Breast epithelium (tissue), 4 donors: ENCODE data around the gene DYRK3. TPM values are rescaled to one million over a fixed set of nuclear protein-coding genes. Genes with fewer than 3 reads are reported as not detected.
"Not testable (repeated sequence)": the region's sequence is repeated elsewhere in the genome, so short reads cannot be mapped to it uniquely, and the experiment has no call there.

Source experiments
- DNase-seq, 2 donors: peaks; one replicate each; pipeline ENCODE4 v3.0.0-alpha.2; 2019; ENCODE audit warnings: low spot score in 2 of 2
- H3K27ac ChIP-seq, 2 donors: fragments of 200-600 bp; sonication (generic) in 1 of 2; one replicate each; pipeline ENCODE4 v1.5.1; 2016 to 2019; ENCODE audit warnings: mild to moderate bottlenecking in 1 of 2
- H3K27me3 ChIP-seq, 2 donors: fragments of 200-600 bp; sonication (generic) in 1 of 2; one replicate each; pipeline versions ENCODE4 v1.5.1 to v1.6.0; 2017 to 2019; ENCODE audit warnings: control low read depth in 1 of 2, mild to moderate bottlenecking in 1 of 2
- H3K36me3 ChIP-seq: fragments of 200-600 bp; one replicate; pipeline ENCODE4 v1.5.1; 2019
- H3K4me1 ChIP-seq, 2 donors: fragments of 200-600 bp; sonication (generic); one replicate each; pipeline ENCODE4 v1.5.1; 2016 to 2019; ENCODE audit warnings: control low read depth in 1 of 2
- H3K4me3 ChIP-seq, 3 donors: fragments of 200-600 bp; sonication (generic); 1 replicate in 2 of 3; 2 replicates in 1 of 3; pipeline ENCODE4 v1.5.1; 2016 to 2019; ENCODE audit warnings: mild to moderate bottlenecking in 3 of 3, moderate library complexity in 2 of 3
- H3K9me3 ChIP-seq, 2 donors: fragments of 200-600 bp; sonication (generic) in 1 of 2; one replicate each; pipeline ENCODE4 v1.5.1; 2016 to 2019; ENCODE audit warnings: control low read depth in 1 of 2
- POLR2A ChIP-seq: fragments of 450-650 bp; IDR thresholded peaks from one replicate; pipeline ENCODE4 v1.6.1; 2016; ENCODE audit warnings: antibody characterized with exemption, mild to moderate bottlenecking, moderate library complexity
- POLR2AphosphoS5 ChIP-seq, 3 donors: sonication (generic); formaldehyde crosslinking; IDR thresholded peaks; one replicate each; pipeline ENCODE4 v1.6.1; 2017; ENCODE audit warnings: antibody characterized with exemption in 3 of 3
- intact Hi-C: fragments of 100-400 bp; cut with DNase I; formaldehyde crosslinking; loops from one replicate; pipeline ENCODE4 v1.15.1; 2023; ENCODE audit warnings: low total_unique reads
- total RNA-seq, 3 donors: library from RNA; depleted of rRNA; stranded (reverse); fragments of >200 nt; gene quantifications; one replicate each; pipeline ENCODE4 v1.1.0, GENCODE V29; 2016
- TF ChIP-seq, protein P1 (sequence below), 3 donors: fragments of 450-650 bp; IDR thresholded peaks; one replicate each; pipeline ENCODE4 v1.5.1; 2016 to 2017; ENCODE audit warnings: antibody characterized with exemption in 3 of 3, mild to moderate bottlenecking in 3 of 3, moderate library complexity in 3 of 3

The DYRK3 gene
- total RNA-seq, 3 donors from 2014 or later: 7.8 to 39.4 (median 14.1) TPM

DNA sequence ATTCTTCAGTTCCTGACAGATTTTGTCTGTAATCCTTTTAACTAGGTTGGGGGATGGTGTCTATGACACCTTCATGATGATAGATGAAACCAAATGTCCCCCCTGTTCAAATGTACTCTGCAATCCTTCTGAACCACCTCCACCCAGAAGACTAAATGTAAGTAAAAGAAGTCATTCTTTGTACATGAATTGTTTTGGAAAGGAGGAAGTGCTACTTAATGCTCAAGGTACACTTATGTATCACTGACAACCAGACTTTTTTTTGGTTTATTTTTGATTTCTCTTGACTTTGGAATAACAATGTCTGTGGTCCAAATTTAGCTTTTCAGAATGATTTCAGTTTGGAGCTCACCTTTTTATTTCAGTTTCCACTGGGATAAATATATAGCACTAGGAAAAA, 2.3 kb downstream of the DYRK3 start:
- TF ChIP-seq POLR2AphosphoS5 (IDR thresholded peaks at IDR 0.05): no peak
- TF ChIP-seq, protein P1, sequence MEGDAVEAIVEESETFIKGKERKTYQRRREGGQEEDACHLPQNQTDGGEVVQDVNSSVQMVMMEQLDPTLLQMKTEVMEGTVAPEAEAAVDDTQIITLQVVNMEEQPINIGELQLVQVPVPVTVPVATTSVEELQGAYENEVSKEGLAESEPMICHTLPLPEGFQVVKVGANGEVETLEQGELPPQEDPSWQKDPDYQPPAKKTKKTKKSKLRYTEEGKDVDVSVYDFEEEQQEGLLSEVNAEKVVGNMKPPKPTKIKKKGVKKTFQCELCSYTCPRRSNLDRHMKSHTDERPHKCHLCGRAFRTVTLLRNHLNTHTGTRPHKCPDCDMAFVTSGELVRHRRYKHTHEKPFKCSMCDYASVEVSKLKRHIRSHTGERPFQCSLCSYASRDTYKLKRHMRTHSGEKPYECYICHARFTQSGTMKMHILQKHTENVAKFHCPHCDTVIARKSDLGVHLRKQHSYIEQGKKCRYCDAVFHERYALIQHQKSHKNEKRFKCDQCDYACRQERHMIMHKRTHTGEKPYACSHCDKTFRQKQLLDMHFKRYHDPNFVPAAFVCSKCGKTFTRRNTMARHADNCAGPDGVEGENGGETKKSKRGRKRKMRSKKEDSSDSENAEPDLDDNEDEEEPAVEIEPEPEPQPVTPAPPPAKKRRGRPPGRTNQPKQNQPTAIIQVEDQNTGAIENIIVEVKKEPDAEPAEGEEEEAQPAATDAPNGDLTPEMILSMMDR (IDR thresholded peaks at IDR 0.05): no peak
- TF ChIP-seq POLR2A: no peak
- DNase-seq: no peak
- Histone ChIP-seq H3K27me3 (no peaks in the 10 kb centered on the region), H3K36me3 (no peaks in the 10 kb centered on the region), H3K4me1 (peaks cover 3 to 4% of the 10 kb centered on the region in 2 donors), H3K9me3 (no peaks in the 10 kb centered on the region), H3K27ac (peak overlapping the region in 1 of 2 donors; percentile 22), H3K4me3 (peak overlapping the region in 1 of 3 donors; percentile 84)
- intact Hi-C loops: no loop called here

DNA sequence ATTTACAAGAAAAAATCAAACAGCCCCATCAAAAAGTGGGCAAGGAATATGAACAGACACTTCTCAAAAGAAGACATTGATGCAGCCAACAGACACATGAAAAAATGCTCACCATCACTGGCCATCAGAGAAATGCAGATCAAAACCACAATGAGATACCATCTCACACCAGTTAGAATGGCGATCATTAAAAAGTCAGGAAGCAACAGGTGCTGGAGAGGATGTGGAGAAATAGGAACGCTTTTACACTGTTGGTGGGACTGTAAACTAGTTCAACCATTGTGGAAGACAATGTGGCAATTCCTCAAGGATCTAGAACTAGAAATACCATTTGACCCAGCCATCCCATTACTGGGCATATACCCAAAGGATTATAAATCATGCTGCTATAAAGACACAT, 6.7 kb downstream of the DYRK3 start:
- H3K4me3 ChIP-seq, H3K4me1 ChIP-seq, DNase-seq, H3K27me3 ChIP-seq, H3K9me3 ChIP-seq, intact Hi-C loops, H3K27ac ChIP-seq, H3K36me3 ChIP-seq: not testable (repeated sequence)

DNA sequence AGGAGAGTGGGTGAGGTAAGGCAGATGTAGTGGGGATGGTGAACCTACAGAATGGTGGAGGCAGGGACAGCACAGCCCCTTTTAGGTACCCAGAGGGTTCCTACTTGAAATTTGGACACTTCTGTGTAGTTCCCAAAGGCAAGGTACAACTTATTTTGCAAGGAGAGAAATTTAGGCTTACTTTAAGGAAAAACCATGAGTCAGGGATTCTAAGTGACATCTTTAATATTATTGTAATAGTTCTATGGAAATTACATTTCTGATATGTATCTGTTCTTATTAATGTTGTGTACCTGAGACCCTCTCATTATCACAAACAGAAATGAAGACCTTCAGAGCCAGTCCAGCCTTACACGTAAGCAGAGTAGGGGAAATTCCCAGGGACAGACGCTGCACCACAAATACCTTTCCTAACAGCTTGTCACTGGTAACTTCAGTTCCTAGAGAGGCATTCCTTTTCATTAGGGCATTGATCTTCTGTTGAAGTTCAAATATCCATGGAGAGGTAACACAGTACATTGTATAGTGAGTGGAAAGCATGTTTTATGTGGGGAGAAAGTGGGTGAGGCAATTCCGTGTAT, 7.9 kb downstream of the DYRK3 start:
- intact Hi-C loops: no loop called here
- TF ChIP-seq POLR2AphosphoS5 (IDR thresholded peaks at IDR 0.05): no peak
- no peak overlapping the region for H3K4me3 ChIP-seq

DNA sequence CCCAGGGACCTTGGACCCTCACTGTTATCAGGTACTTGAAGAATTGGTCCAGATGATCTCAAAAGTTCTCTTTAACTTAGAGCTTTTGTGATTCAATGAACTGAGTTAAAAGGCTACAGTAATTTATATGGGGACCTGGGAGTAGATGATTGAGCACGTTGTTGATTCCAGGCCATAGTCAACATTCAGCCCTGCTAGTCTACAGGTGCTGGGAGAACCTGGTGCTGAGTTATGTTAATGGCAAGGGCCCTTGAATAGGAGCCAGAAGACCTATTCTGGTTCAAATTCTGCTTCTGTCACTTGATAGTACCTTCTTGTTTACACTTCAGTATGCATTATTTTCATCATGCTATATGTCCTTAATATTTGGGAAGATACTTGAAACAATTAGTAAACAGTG, 11.2 kb downstream of the DYRK3 start:
- Histone ChIP-seq H3K27me3 (no peaks in the 10 kb centered on the region), H3K9me3 (no peaks in the 10 kb centered on the region), H3K4me1 (no peaks in the 10 kb centered on the region), H3K36me3 (peaks cover 4% of the 10 kb centered on the region), H3K27ac (no peak overlapping the region), H3K4me3 (no peak overlapping the region)
- TF ChIP-seq POLR2A (no peak), POLR2AphosphoS5 (IDR thresholded peaks at IDR 0.05) (no peak)
- TF ChIP-seq, protein P1 (IDR thresholded peaks at IDR 0.05): no peak
- DNase-seq: no peak
- intact Hi-C loops: no loop called here

More for the DNA sequence above, 7.9 kb downstream of the DYRK3 start:
- no peak overlapping the region for H3K27ac ChIP-seq
- peaks cover 4% of the 10 kb centered on the region for H3K36me3 ChIP-seq
- H3K4me1 ChIP-seq: no peaks in the 10 kb centered on the region
- no peak for DNase-seq
- H3K27me3 ChIP-seq: no peaks in the 10 kb centered on the region
- H3K9me3 ChIP-seq: no peaks in the 10 kb centered on the region

DNA sequence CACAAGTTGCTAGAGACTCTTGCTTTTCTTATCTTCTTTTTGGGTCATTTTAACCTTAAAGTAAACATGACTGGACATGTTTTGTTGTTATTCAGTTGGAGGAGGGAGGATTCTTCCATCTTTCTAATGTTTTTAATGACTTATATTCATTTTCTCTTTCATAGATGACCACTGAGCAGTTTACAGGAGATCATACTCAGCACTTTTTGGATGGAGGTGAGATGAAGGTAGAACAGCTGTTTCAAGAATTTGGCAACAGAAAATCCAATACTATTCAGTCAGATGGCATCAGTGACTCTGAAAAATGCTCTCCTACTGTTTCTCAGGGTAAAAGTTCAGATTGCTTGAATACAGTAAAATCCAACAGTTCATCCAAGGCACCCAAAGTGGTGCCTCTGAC, 11.9 kb downstream of the DYRK3 start:
- DNase-seq: no peak
- Histone ChIP-seq H3K27ac (no peak overlapping the region), H3K27me3 (no peaks in the 10 kb centered on the region), H3K9me3 (no peaks in the 10 kb centered on the region), H3K4me3 (no peak overlapping the region), H3K4me1 (peaks cover 0 to 5% of the 10 kb centered on the region in 2 donors), H3K36me3 (peaks cover 4% of the 10 kb centered on the region)
- intact Hi-C loops: no loop called here
- no peak for TF ChIP-seq POLR2A
- no peak for TF ChIP-seq POLR2AphosphoS5 (IDR thresholded peaks at IDR 0.05)
- TF ChIP-seq, protein P1 (IDR thresholded peaks at IDR 0.05): no peak

DNA sequence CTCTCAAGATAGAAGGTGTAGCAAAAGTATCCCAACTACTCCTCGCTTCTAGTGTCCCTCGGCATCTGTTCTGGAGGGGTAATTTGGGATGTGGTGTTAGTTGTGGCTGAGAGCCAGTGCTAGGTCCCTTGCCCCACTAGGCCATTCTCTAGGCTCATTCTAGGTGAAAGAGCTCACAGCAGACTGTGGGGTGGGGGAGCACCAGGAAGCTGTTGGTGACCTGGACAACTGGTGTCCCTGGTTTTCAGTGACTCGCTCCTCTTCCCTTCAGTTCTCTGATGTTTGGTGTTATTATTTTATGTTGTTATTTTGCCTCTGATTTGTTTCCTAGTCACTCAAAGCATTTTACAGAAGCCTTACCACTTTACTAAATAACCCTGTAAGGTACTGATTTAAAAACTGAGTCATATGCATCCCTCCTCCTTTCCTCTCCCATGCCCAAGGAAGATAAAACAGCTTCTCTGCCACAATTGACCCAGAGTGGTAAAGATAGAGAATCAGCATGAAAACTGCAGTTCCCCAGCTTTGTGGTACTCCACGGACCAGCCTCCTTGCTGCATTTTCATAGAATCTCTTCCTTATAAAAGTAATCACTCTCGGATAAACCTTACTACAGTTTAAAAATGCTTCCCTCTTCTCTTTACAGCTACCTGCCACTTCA, 14.1 kb downstream of the DYRK3 start:
- Histone ChIP-seq H3K27me3 (no peaks in the 10 kb centered on the region), H3K9me3 (no peaks in the 10 kb centered on the region), H3K27ac (peak overlapping the region; percentile 33 to 51), H3K4me3 (no peak overlapping the region), H3K36me3 (peaks cover 4% of the 10 kb centered on the region), H3K4me1 (peaks cover 0 to 10% of the 10 kb centered on the region in 2 donors)
- intact Hi-C loops: no loop called here
- DNase-seq: no peak
- TF ChIP-seq, protein P1 (IDR thresholded peaks at IDR 0.05): no peak
- TF ChIP-seq POLR2A (no peak), POLR2AphosphoS5 (IDR thresholded peaks at IDR 0.05) (no peak)
